ENCODE data around the gene IL27RA. TPM values are rescaled to one million over a fixed set of nuclear protein-coding genes. Genes with fewer than 3 reads are reported as not detected.

IL27RA gene
- total and polyA plus RNA-seq, 2 donors (not counting 1 experiment from before 2014, with no cell fraction given) = 36.2 to 38.6 TPM

GRCh38 chr19:14058182-14059092 lies 26.9 kb downstream of the IL27RA start:
- Mint-ChIP-seq H3K4me1 (peaks cover 18% of the 10 kb centered on the region), H3K27ac (no peak overlapping the region), H3K27me3 (peaks cover 37% of the 10 kb centered on the region), H3K4me3 (peak overlapping the region; percentile 71), H3K9me3 (ENCODE audit: insufficient read depth) (no peaks in the 10 kb centered on the region)
- no peak overlapping the region for H3K27ac ChIP-seq (ENCODE audit: low read length in 2 of 2)
- no peaks in the 10 kb centered on the region for H3K79me2 ChIP-seq (ENCODE audit: control insufficient read depth, insufficient read depth, low read length)
- CTCF ChIA-PET = interaction anchor here (0.6 to 3.4 kb wide), 26 partner anchors 10 to 335 kb away, joined by 3 to 43 read pairs (median 4); partner anchors contain the start of genes ASF1B, BRME1, CC2D1A and MISP3
- no peak overlapping the region for H3K4me3 ChIP-seq (ENCODE audit: control extremely low read depth in 1 of 5, extremely low read depth in 1 of 5, insufficient read depth in 1 of 5, low read depth in 2 of 5, low read length in 4 of 5)
- H3K27me3 ChIP-seq (replicated peaks in 1 of 4; ENCODE audit: control extremely low read depth in 1 of 4, control insufficient read depth in 3 of 4, insufficient read depth in 4 of 4, low read length in 3 of 4) = peaks cover 0 to 54% (median 28%) of the 10 kb centered on the region in 4 experiments
- no peak overlapping the region for H3K9ac ChIP-seq (ENCODE audit: low read length)
- H2AFZ ChIP-seq (ENCODE audit: insufficient read depth, low read depth, low read length, poor library complexity, severe bottlenecking) = no peak overlapping the region
- no peak for DNase-seq
- peaks cover 0 to 11% (median 0%) of the 10 kb centered on the region in 3 donors for H3K9me3 ChIP-seq (ENCODE audit: control extremely low read depth in 1 of 3, control insufficient read depth in 2 of 3, insufficient read depth in 1 of 3, low read length in 2 of 3)
- peaks cover 18 to 22% of the 10 kb centered on the region in 2 donors for H3K4me1 ChIP-seq (ENCODE audit: control insufficient read depth in 2 of 2, insufficient read depth in 2 of 2, low read length in 2 of 2)
- H3K4me2 ChIP-seq (replicated peaks; ENCODE audit: low read depth, low read length, poor library complexity, severe bottlenecking) = peak overlapping the region; percentile 70
- 24% methylated on average over 17 of the region's 17 CpGs for WGBS (ENCODE audit: insufficient coverage)
- no peak for TF ChIP-seq CTCF (IDR thresholded peaks at IDR 0.05)
- TF ChIP-seq EZH2 (IDR thresholded peaks at IDR 0.05; ENCODE audit: borderline replicate concordance, insufficient read depth, low read depth, low read length, poor library complexity, severe bottlenecking) = no peak
- POLR2A ChIA-PET = interaction anchor here (0.6 kb wide), 1 partner anchor 9 kb away, joined by 12 read pairs; no protein-coding TSS in a partner anchor
- no peaks in the 10 kb centered on the region for H3K36me3 ChIP-seq (replicated peaks in 1 of 2; ENCODE audit: control extremely low read depth in 1 of 2, control insufficient read depth in 1 of 2, extremely low read depth in 1 of 2, insufficient read depth in 2 of 2, low read length in 1 of 2)
- peak; percentile 36 for ATAC-seq (ENCODE audit: low read depth)
- intact Hi-C loops (cut with micrococcal nuclease) = loop anchor here (2.0 kb wide), 1 partner anchor 14 kb away; the partner anchor contains the start of gene MISP3
- no peaks in the 10 kb centered on the region for H4K20me1 ChIP-seq (ENCODE audit: control insufficient read depth, insufficient read depth, low read length, poor library complexity, severe bottlenecking)
